Smooth muscle cell of the umbilical artery (primary cell): ENCODE measurements around the gene NR0B1. TPM values are rescaled to one million over a fixed set of nuclear protein-coding genes. Genes with fewer than 3 reads are reported as not detected.

Experiments used
- total RNA-seq: library from RNA; depleted of rRNA; stranded (reverse); fragments of >200 nt; gene quantifications from 2 replicates; pipeline ENCODE4 v1.2.3, GENCODE V29; 2014

The NR0B1 gene
- total RNA-seq = not detected in 2 replicates

GRCh38 chrX:30309139-30309571 is at the start of gene NR0B1:
TSS of gene NR0B1 (minus strand) at chrX:30309390. CDS start at chrX:30309363, 27 bp downstream.

Other genes with a start within 250 kb of the NR0B1 start
- gene MAGEB2, start 93.8 kb downstream of the NR0B1 start, total RNA-seq = not detected in 2 replicates
- gene MAGEB3, start 78.7 kb downstream of the NR0B1 start, total RNA-seq = not detected in 2 replicates
- not detected in 2 replicates for gene MAGEB4, start 67.4 kb downstream of the NR0B1 start, total RNA-seq
- not detected in 2 replicates for gene MAGEB1, start 62.2 kb downstream of the NR0B1 start, total RNA-seq